Measurements from ENCODE around the gene GALT. TPM values are rescaled to one million over a fixed set of nuclear protein-coding genes. Genes with fewer than 3 reads are reported as not detected.
A peak's percentile ranks its signal among the peaks of the same experiment; 100 is the strongest.

The GALT gene
- total RNA-seq, 2 experiments from 2014 or later, result 95.2 to 95.6 TPM

DNA sequence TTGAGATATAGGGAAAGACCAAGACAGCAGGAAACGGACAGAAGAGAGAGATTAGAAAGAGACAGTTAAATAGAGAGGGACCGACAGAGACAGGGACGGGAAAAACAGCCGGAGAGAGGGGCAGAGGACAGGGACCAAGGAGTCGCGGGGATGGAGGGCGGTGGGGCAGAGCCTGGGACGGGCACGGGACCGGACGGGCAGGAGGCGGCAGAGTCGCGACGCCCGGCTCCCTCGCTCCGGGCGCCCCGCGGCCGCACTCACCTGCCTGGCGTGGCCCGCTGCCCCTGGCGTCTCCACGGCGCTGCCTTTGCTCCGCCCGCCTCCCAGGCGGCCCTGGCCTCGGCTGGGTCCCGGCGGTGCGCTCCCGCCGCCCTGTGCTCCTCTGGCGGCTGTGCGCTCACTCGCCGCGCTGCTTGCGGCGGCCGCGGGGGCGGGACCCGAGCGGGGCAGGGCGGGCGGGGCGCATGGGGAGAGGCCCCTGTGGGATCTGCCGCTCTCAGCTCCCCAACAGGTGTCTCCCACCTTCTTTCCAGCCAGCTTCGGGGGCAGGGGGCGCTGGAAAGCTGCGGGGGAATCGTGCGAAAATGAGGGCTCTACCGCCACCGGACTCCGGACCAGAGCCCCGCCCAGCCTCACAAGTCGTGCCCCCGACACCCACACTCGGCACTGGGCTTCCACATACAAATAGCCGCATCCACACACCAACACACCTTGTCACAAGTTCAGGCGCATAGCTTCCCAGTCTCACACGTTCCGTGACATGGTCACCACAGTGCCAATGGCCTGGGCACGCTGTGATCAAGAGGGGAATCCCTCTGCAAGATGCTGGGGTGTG lies 17.6 kb upstream of the GALT start, which contains the start of gene ARID3C:
ARID3C (minus strand) TSS at position 411 of the 835 bp plus-strand sequence. CDS start 1,052 bp downstream, outside the sequence.
- Mint-ChIP-seq H3K27me3 (peaks cover 60% of the 10 kb centered on the region), H3K27ac (no peak within 1 kb of the TSS), H3K36me3 (ENCODE audit: low read depth) (peaks cover 5% of the 10 kb centered on the region), H3K4me1 (peaks cover 17% of the 10 kb centered on the region), H3K4me3 (peak within 1 kb of the TSS; percentile 71), H3K9me3 (no peaks in the 10 kb centered on the region)
- ChIA-PET POLR2A (interaction anchor here (1.4 to 3.8 kb wide), 3 partner anchors 8 to 18 kb away, joined by 3 to 17 read pairs (median 6); partner anchors contain the start of genes DCTN3, GALT and SIGMAR1), CTCF (interaction anchor here (0.7 to 3.4 kb wide), 5 partner anchors 9 to 18 kb away, joined by 3 to 8 read pairs (median 4); partner anchors contain the start of genes GALT, RPP25L and SIGMAR1)
- peak; percentile 45 for DNase-seq

DNA sequence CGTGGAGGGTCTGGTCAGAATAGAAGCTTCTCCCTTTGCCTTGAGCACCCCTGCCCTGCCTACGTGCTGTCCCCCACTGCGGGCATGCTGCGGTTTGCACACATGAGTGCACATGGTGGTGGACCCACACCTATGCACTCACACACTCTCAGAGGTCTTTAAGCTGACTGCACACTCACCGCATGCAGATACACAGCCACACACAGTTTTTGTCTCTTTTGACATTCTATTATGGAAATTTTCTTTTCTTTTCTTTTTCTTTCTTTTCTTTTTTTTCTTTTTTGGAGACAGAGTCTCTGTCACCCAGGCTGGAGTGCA lies 17.0 kb upstream of the GALT start:
- H3K27me3 Mint-ChIP-seq, result peaks cover 55% of the 10 kb centered on the region
- H3K9me3 Mint-ChIP-seq, result no peaks in the 10 kb centered on the region
- peak overlapping the region; percentile 58 for H3K4me3 Mint-ChIP-seq
- POLR2A ChIA-PET, result interaction anchor here (1.4 to 3.8 kb wide), 3 partner anchors 8 to 17 kb away, joined by 3 to 17 read pairs (median 6); partner anchors contain the start of genes DCTN3, GALT and SIGMAR1
- H3K4me1 Mint-ChIP-seq, result peaks cover 19% of the 10 kb centered on the region
- H3K27ac Mint-ChIP-seq, result no peak overlapping the region
- peaks cover 5% of the 10 kb centered on the region for H3K36me3 Mint-ChIP-seq (ENCODE audit: low read depth)
- CTCF ChIA-PET, result interaction anchor here (1.4 to 3.4 kb wide), 3 partner anchors 10 to 17 kb away, joined by 4 to 8 read pairs (median 7); partner anchors contain the start of genes GALT and RPP25L
- no peak for DNase-seq

DNA sequence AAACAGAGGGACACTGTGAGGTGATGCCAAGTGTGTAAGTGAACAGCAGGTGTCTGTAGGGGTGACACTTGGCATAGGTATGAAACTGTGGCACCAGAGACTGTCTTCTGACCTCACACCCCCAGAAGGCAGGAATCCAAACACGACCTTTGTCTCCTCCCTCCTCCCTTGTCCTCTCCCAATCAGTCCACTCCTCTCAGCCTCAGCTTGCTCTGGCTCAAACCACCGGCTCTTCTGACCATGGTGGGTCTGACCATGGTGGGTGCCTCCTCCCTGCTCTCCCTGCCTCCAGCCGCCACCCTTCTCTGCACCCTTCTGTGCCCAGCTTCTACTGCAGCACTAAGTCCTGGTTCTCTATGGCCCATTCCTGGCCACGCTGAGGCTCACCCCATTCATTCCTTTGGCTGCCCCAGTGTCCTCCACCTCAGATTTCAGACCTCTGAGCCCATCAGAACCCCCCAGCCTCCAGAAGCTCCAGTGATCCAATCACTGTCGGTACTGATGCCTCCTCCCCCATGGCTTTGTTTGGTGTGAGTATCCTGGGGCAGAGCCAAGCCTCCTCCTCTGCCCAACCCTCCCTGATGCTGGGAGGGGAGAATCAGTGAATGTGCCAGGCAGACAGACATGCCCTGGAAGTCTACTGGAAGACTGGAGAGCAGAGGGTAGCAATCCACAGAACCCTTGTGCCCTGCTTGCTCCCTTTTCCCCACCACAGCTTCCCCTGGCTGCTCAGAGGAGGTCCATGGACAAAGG lies 15.9 kb upstream of the GALT start:
- H3K27me3 Mint-ChIP-seq, result peaks cover 50% of the 10 kb centered on the region
- no peak for DNase-seq
- H3K27ac Mint-ChIP-seq, result no peak overlapping the region
- POLR2A ChIA-PET, result interaction anchor here (1.0 to 3.8 kb wide), 3 partner anchors 10 to 16 kb away, joined by 4 to 17 read pairs (median 6); partner anchors contain the start of genes DCTN3 and GALT
- peaks cover 30% of the 10 kb centered on the region for H3K4me1 Mint-ChIP-seq
- CTCF ChIA-PET, result interaction anchor here (1.1 to 8.5 kb wide), 3 partner anchors 16 to 26 kb away, joined by 4 to 125 read pairs (median 8); partner anchors contain the start of genes GALT and RPP25L
- no peak overlapping the region for H3K4me3 Mint-ChIP-seq
- peaks cover 10% of the 10 kb centered on the region for H3K36me3 Mint-ChIP-seq (ENCODE audit: low read depth)
- no peaks in the 10 kb centered on the region for H3K9me3 Mint-ChIP-seq

DNA sequence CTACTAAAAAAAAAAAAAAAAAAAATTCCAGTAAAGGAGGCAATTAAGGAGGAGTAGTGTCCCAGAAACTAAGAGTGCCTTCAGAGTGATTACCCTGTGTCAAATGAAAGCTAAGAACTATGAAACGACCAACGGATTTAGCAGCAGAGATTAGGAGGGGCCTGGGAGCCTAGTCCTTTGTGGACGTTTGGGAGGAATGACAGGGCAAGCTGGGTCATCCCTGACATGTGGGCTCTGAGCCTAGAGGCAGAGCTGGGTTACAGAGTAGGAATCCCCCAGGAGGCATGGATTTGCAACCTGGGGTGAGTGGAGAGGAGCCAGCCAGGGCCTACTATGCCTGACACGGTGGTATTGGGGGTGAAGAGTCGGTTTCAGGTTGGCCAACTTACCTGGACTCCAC lies 13.3 kb upstream of the GALT start:
- H3K27ac Mint-ChIP-seq, result no peak overlapping the region
- no peak for DNase-seq
- peaks cover 45% of the 10 kb centered on the region for H3K4me1 Mint-ChIP-seq
- ChIA-PET CTCF (interaction anchor here (0.6 to 8.5 kb wide), 10 partner anchors 12 to 69 kb away, joined by 3 to 131 read pairs (median 8); partner anchors contain the start of genes CCL27, DCTN3, GALT and IL11RA), POLR2A (interaction anchor here (0.6 to 7.0 kb wide), 8 partner anchors 8 to 22 kb away, joined by 3 to 96 read pairs (median 4); partner anchors contain the start of genes DCTN3, GALT and RPP25L)
- peaks cover 20% of the 10 kb centered on the region for H3K36me3 Mint-ChIP-seq (ENCODE audit: low read depth)
- H3K4me3 Mint-ChIP-seq, result no peak overlapping the region
- peaks cover 25% of the 10 kb centered on the region for H3K27me3 Mint-ChIP-seq
- H3K9me3 Mint-ChIP-seq, result no peaks in the 10 kb centered on the region

DNA sequence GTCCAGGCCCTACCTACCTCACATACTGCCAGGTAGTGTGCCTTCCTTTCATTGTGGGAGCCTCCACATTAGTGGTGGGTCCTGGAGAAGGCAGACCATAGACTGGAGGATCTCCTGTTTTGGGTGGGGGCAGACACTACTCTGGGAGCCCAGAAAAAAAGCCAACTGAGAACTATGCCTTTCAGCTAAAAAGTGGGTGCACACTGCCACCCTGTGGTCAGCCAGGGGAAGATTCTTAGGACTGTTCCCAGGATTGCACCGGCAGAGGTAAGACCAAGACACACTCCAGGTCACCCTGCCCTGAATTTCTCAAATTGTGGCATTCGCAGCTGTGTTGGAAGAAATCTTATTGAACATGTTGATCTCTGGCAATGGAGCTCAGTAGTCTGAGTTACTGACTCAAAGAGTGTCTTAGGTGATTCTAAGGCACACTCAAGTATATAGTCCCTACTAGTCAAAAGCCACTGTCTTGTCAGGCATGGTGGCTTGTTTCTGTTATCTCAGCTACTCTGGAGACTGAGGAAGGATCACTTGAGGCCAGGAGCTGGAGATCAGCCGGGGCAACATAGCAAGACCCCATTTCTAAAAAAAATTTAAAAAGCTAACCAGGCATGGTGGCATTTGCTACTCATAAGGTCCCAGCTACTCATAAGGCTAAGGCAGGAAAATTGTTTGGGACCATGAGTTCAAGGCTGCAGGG lies 12.5 kb upstream of the GALT start:
- peaks cover 49% of the 10 kb centered on the region for H3K4me1 Mint-ChIP-seq
- DNase-seq, result peak; percentile 80
- POLR2A ChIA-PET, result interaction anchor here (0.6 to 7.0 kb wide), 9 partner anchors 9 to 22 kb away, joined by 3 to 96 read pairs (median 4); partner anchors contain the start of genes DCTN3, GALT and RPP25L
- H3K4me3 Mint-ChIP-seq, result no peak overlapping the region
- H3K36me3 Mint-ChIP-seq (ENCODE audit: low read depth), result peaks cover 15% of the 10 kb centered on the region
- no peak overlapping the region for H3K27ac Mint-ChIP-seq
- CTCF ChIA-PET, result interaction anchor here (0.7 to 8.5 kb wide), 20 partner anchors 8 to 392 kb away, joined by 3 to 131 read pairs (median 4); partner anchors contain the start of genes CCL27, DCTN3, GALT and IL11RA
- H3K27me3 Mint-ChIP-seq, result peaks cover 20% of the 10 kb centered on the region
- no peaks in the 10 kb centered on the region for H3K9me3 Mint-ChIP-seq

DNA sequence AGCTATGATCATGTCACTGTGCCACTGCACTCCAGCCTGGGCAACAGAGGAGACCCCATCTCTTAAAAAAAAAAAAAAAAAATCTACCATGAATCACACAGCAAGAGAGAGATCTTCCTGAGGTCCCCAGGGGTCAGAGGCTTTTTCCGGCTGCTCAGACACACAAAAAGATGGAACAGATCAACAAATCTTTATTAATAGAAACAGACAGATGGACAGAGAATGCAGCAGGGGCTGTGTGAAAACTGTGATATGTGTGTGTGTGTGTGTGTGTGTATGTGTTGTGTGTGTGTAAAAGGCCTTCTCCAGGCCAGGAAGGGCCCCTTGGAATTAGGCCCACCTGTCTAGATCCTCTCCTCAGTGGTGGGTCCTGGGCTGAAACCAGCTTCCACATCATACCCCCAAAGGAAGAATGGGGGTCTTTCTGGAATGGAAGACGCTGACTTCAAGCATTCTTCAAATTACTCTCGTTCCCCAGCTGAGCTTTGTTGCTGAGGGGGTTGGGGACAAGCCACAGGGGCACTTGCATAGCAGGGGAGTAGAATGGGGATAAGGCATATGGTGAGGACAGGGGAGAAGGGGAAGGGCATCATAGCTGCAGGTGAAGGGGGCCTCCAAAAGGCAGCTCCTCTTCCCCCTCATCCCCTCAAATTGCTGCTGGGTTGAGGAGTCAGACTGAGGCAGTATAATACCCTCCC lies 11.8 kb upstream of the GALT start:
- peaks cover 13% of the 10 kb centered on the region for H3K27me3 Mint-ChIP-seq
- ChIA-PET CTCF (interaction anchor here (0.7 to 8.5 kb wide), 20 partner anchors 8 to 391 kb away, joined by 3 to 131 read pairs (median 4); partner anchors contain the start of genes CCL27, DCTN3, GALT and IL11RA), POLR2A (interaction anchor here (1.0 to 7.0 kb wide), 7 partner anchors 9 to 23 kb away, joined by 3 to 96 read pairs (median 8); partner anchors contain the start of genes DCTN3, GALT and RPP25L)
- H3K4me3 Mint-ChIP-seq, result no peak overlapping the region
- no peak overlapping the region for H3K27ac Mint-ChIP-seq
- no peaks in the 10 kb centered on the region for H3K9me3 Mint-ChIP-seq
- H3K36me3 Mint-ChIP-seq (ENCODE audit: low read depth), result peaks cover 15% of the 10 kb centered on the region
- no peak for DNase-seq
- peaks cover 44% of the 10 kb centered on the region for H3K4me1 Mint-ChIP-seq

DNA sequence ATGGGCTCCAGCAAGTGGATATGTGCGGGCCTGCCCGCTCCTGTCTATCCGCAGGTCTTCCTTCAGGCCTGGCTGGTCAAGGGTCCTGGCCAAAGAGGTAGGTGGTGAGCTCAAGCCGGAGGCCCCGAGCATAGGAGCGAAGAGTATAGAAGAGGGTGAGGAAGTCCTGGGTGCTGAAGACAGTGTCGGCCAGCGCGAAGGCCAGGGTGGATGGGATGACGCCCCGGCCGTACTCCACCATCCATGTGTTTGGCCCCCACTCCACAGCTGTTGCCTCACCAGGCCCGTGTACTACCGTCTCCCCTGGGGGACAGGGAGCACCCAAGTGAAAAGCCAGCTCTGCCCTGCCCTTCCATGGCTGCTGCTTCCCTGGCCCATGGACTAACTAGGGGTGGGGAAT lies 10.9 kb upstream of the GALT start:
- DNase-seq, result no peak
- Mint-ChIP-seq H3K4me3 (peak overlapping the region; percentile 52), H3K27me3 (peaks cover 4% of the 10 kb centered on the region), H3K36me3 (ENCODE audit: low read depth) (peaks cover 15% of the 10 kb centered on the region), H3K4me1 (peaks cover 42% of the 10 kb centered on the region), H3K27ac (no peak overlapping the region), H3K9me3 (no peaks in the 10 kb centered on the region)
- ChIA-PET CTCF (interaction anchor here (3.1 to 8.5 kb wide), 7 partner anchors 10 to 67 kb away, joined by 12 to 131 read pairs (median 77); partner anchors contain the start of genes CCL27, DCTN3, GALT and RPP25L), POLR2A (interaction anchor here (1.8 to 7.0 kb wide), 6 partner anchors 10 to 29 kb away, joined by 5 to 96 read pairs (median 47); partner anchors contain the start of genes CCL27, DCTN3, GALT and RPP25L)

DNA sequence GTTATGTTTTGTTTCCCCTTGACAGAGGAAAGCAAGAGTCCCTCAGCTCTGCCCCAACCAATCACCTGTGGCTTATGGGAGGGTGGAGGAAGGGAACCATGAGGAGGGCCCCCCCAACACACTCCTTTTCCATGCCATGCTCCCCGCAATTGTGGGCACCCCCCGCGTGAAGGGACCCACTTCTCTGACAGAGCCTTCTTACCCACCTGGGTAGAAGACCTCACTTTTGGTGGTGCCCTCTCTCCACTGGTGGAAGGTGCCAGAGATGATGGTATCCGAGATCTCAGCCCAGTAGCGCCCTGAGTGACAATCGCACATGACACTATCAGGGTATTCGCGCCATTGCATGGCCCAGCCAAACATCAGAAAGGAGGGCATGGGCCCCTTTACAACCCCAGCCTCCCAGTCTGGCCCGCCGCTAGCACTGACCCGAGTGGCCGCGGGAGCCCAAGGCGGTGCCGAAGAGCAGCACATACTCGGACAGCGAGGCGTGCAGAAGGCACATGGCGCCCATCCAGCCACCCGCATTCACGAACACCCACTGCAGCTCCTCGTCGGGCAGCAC lies 9.6 kb upstream of the GALT start:
- H3K4me1 Mint-ChIP-seq, result peaks cover 42% of the 10 kb centered on the region
- CTCF ChIA-PET, result interaction anchor here (0.6 to 8.5 kb wide), 10 partner anchors 10 to 725 kb away, joined by 3 to 131 read pairs (median 12); partner anchors contain the start of genes CCL27, DCTN3, GALT and RPP25L

DNA sequence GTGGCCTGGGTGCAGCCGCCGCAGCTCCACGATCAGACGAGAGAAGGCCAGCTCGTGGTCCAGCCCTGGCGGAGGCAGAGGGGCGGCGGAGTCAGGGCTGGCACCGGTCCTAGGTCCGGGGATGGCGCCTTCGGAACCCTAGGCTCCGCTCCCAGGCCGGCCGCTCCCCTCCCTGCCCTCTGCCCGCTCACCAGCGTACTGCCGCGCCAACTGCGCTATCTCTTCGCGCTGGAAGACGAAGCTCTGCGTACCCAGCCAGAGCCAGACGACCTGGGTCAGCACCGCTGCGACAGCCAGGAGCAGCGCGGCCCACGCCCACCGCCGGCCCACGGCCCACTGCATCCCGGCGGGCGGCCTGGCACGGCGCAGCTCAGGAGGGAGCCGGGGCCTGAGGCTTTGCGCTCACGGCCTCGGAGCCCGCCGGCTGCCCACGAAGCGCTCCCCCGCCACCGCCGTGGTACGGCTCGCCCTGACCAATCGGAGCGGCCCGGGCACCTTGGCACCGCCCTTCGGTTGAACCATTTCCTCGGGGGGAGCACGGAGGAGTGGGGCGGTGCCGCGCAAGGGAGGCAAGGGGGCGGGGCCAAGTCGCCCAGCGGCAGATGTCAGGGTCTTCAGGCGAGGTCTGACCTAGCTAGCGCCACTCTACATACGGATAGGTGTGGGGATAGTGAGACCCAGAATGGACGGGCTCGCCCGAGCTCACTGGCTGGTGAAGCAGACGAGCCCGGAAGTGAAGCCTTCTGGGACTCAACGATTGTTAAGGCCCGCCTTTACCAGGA lies 8.9 kb upstream of the GALT start, which contains the start of gene SIGMAR1:
SIGMAR1 (minus strand) TSS at position 432 of the 782 bp plus-strand sequence; CDS start at position 342, 90 bp downstream.
- H3K9me3 Mint-ChIP-seq, result no peaks in the 10 kb centered on the region
- no peaks in the 10 kb centered on the region for H3K27me3 Mint-ChIP-seq
- peak within 1 kb of the TSS; percentile 82 for H3K27ac Mint-ChIP-seq
- H3K4me1 Mint-ChIP-seq, result peaks cover 42% of the 10 kb centered on the region
- peak within 1 kb of the TSS; percentile 88 for H3K4me3 Mint-ChIP-seq
- DNase-seq, result peak; percentile 93
- CTCF ChIA-PET, result interaction anchor here (0.6 to 8.5 kb wide), 15 partner anchors 9 to 726 kb away, joined by 3 to 131 read pairs (median 7); partner anchors contain the start of genes ARID3C, CCL27, DCTN3 and GALT
- H3K36me3 Mint-ChIP-seq (ENCODE audit: low read depth), result peaks cover 15% of the 10 kb centered on the region
- POLR2A ChIA-PET, result interaction anchor here (0.5 to 7.0 kb wide), 15 partner anchors 8 to 442 kb away, joined by 3 to 96 read pairs (median 12); partner anchors contain the start of genes ARID3C, CCL27, DCTN3 and FANCG

More for the DNA sequence above, 9.6 kb upstream of the GALT start:
- Mint-ChIP-seq H3K36me3 (ENCODE audit: low read depth) (peaks cover 15% of the 10 kb centered on the region), H3K27me3 (no peaks in the 10 kb centered on the region), H3K4me3 (peak overlapping the region; percentile 88), H3K27ac (peak overlapping the region; percentile 74), H3K9me3 (no peaks in the 10 kb centered on the region)
- no peak for DNase-seq
- POLR2A ChIA-PET, result interaction anchor here (0.5 to 7.0 kb wide), 14 partner anchors 7 to 443 kb away, joined by 3 to 96 read pairs (median 13); partner anchors contain the start of genes ARID3C, CCL27, DCTN3 and FANCG

DNA sequence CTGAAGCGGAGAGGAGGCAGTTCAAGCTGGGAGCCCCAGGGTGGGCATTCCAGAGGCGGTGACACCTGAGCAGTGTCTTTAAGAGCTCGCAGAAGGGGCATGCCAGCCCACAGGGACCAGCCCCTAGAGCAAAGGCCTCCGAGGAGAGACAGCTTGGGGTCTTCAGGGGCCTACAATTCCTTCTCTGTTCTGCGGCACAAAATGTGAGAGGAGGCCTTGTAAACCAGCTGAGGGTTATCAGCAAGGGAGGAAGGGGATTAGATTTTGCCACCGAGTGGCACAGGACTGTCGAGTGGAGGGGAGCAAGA lies 8.4 kb upstream of the GALT start:
- peak overlapping the region; percentile 82 for H3K27ac Mint-ChIP-seq
- peak overlapping the region; percentile 88 for H3K4me3 Mint-ChIP-seq
- H3K36me3 Mint-ChIP-seq (ENCODE audit: low read depth), result peaks cover 15% of the 10 kb centered on the region
- peaks cover 42% of the 10 kb centered on the region for H3K4me1 Mint-ChIP-seq
- no peak for DNase-seq
- POLR2A ChIA-PET, result interaction anchor here (0.9 to 7.0 kb wide), 12 partner anchors 10 to 442 kb away, joined by 3 to 96 read pairs (median 14); partner anchors contain the start of genes CCL27, DCTN3, FANCG and GALT
- no peaks in the 10 kb centered on the region for H3K9me3 Mint-ChIP-seq
- no peaks in the 10 kb centered on the region for H3K27me3 Mint-ChIP-seq
- CTCF ChIA-PET, result interaction anchor here (0.8 to 8.5 kb wide), 10 partner anchors 8 to 65 kb away, joined by 3 to 131 read pairs (median 12); partner anchors contain the start of genes ARID3C, CCL27, DCTN3 and GALT
